Measurements from ENCODE around the gene MRGPRX4. TPM values are rescaled to one million over a fixed set of nuclear protein-coding genes. Genes with fewer than 3 reads are reported as not detected.

The MRGPRX4 gene
- total and polyA plus RNA-seq, 2 of the 4 experiments (the other 2 are of a cell fraction), result 0.05 TPM; not detected in 1

GRCh38 chr11:18204771-18205170 is 32.1 kb downstream of the MRGPRX4 start:
- BruUV-seq (replicated peaks), result no TSS peak
- CTCF ChIA-PET, result no interaction called here
- TF ChIP-seq POLR2A (IDR thresholded peaks at IDR 0.05; ENCODE audit: low read depth, low read length), result no peak
- no peak for TF ChIP-seq BHLHE40 (IDR thresholded peaks at IDR 0.05; ENCODE audit: low read depth, low read length)
- no peak for TF ChIP-seq CEBPB (IDR thresholded peaks at IDR 0.05; ENCODE audit: low read depth, low read length)
- TF ChIP-seq, protein P1, sequence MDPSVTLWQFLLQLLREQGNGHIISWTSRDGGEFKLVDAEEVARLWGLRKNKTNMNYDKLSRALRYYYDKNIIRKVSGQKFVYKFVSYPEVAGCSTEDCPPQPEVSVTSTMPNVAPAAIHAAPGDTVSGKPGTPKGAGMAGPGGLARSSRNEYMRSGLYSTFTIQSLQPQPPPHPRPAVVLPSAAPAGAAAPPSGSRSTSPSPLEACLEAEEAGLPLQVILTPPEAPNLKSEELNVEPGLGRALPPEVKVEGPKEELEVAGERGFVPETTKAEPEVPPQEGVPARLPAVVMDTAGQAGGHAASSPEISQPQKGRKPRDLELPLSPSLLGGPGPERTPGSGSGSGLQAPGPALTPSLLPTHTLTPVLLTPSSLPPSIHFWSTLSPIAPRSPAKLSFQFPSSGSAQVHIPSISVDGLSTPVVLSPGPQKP (IDR thresholded peaks at IDR 0.05; ENCODE audit: borderline replicate concordance, low read depth, low read length), result no peak
- TF ChIP-seq MAZ (IDR thresholded peaks at IDR 0.05; ENCODE audit: borderline replicate concordance, low read depth, low read length), result no peak
- TF ChIP-seq CHD1 (IDR thresholded peaks at IDR 0.05; ENCODE audit: low read depth, low read length), result no peak
- no peak for TF ChIP-seq SMC3 (IDR thresholded peaks at IDR 0.05; ENCODE audit: low read depth, low read length)
- no peak for TF ChIP-seq RAD21 (IDR thresholded peaks at IDR 0.05; ENCODE audit: low read length)
- TF ChIP-seq RFX5 (IDR thresholded peaks at IDR 0.05; ENCODE audit: low read depth, low read length), result no peak
- TF ChIP-seq USF2 (IDR thresholded peaks at IDR 0.05; ENCODE audit: low read depth, low read length), result no peak
- TF ChIP-seq RCOR1 (IDR thresholded peaks at IDR 0.05; ENCODE audit: insufficient replicate concordance, low read length), result no peak
- TF ChIP-seq FOS (IDR thresholded peaks at IDR 0.05; ENCODE audit: low read depth, low read length), result no peak
- no peak for TF ChIP-seq CTCF (conservative IDR thresholded peaks at IDR 0.05; ENCODE audit: low read depth, low read length)
- TF ChIP-seq NFE2L2 (IDR thresholded peaks at IDR 0.05; ENCODE audit: low read depth, low read length), result no peak
- no peak for TF ChIP-seq MXI1 (IDR thresholded peaks at IDR 0.05; ENCODE audit: borderline replicate concordance, low read depth, low read length)

More at GRCh38 chr11:18204771-18205170, 32.1 kb downstream of the MRGPRX4 start:
- dilution Hi-C loops (cut with HindIII; ENCODE audit: low sequenced_read_pairs, unreplicated experiment), result no loop called here
- H3K9ac ChIP-seq (ENCODE audit: low read depth, low read length), result no peak overlapping the region
- H3K4ac ChIP-seq (ENCODE audit: low read depth, low read length), result no peak overlapping the region
- no peak overlapping the region for H2BK120ac ChIP-seq (ENCODE audit: low read depth, low read length)
- ATAC-seq (ENCODE audit: low read depth) (no peak), DNase-seq (no peak)
- no peak overlapping the region for H2AK9ac ChIP-seq (replicated peaks; ENCODE audit: low read depth, low read length, poor library complexity)
- H4K8ac ChIP-seq (ENCODE audit: low read depth in 2 of 2, low read length in 2 of 2), result no peak overlapping the region
- no peak overlapping the region for H2AK5ac ChIP-seq (ENCODE audit: low read depth, low read length)
- no peaks in the 10 kb centered on the region for H3K4me1 ChIP-seq (ENCODE audit: control insufficient read depth, insufficient read depth, low read length)
- no peak overlapping the region for H3K56ac ChIP-seq (ENCODE audit: extremely low read depth, insufficient read depth, low read length)
- no peak overlapping the region for H2BK15ac ChIP-seq (ENCODE audit: low read depth, low read length)
- no peak overlapping the region for H3K23ac ChIP-seq (ENCODE audit: low read depth, low read length)
- H3K27ac ChIP-seq (ENCODE audit: insufficient read depth, low read length), result no peak overlapping the region
- POLR2A ChIA-PET (ENCODE audit: unreplicated experiment), result no interaction called here
- H3K9me3 ChIP-seq (ENCODE audit: control insufficient read depth, insufficient read depth, low read length), result no peaks in the 10 kb centered on the region
- H3K18ac ChIP-seq (ENCODE audit: low read depth, low read length), result no peak overlapping the region
- no peak overlapping the region for H4K91ac ChIP-seq (ENCODE audit: insufficient read depth, low read depth, low read length)
- no peak overlapping the region for H3K4me3 ChIP-seq (ENCODE audit: insufficient read depth, low read depth, low read length)
- H4K20me1 ChIP-seq (ENCODE audit: insufficient read depth, low read length), result no peaks in the 10 kb centered on the region
- no peak overlapping the region for H2BK20ac ChIP-seq (ENCODE audit: low read depth, low read length)
- H3K36me3 ChIP-seq (ENCODE audit: control insufficient read depth, insufficient read depth, low read length), result no peaks in the 10 kb centered on the region
- H3K4me2 ChIP-seq (ENCODE audit: low read depth, low read length), result no peak overlapping the region
- H2AFZ ChIP-seq (replicated peaks; ENCODE audit: low read length, poor library complexity), result no peak overlapping the region
- no peaks in the 10 kb centered on the region for H3K9me1 ChIP-seq (ENCODE audit: insufficient read depth, low read length)
- intact Hi-C loops (cut with micrococcal nuclease), result loop anchor here (5.0 kb wide), 1 partner anchor 212 kb away; no protein-coding TSS in a partner anchor
- H3K27me3 ChIP-seq (ENCODE audit: control insufficient read depth, insufficient read depth, low read length), result peaks cover 4% of the 10 kb centered on the region
- no peaks in the 10 kb centered on the region for H3K79me1 ChIP-seq (ENCODE audit: low read depth in 1 of 2, low read length in 2 of 2)
- in situ Hi-C loops (cut with MboI; ENCODE audit: low sequenced_read_pairs), result no loop called here
- no peak overlapping the region for H4K5ac ChIP-seq (ENCODE audit: low read depth, low read length)
- H3K14ac ChIP-seq (replicated peaks; ENCODE audit: low read depth, low read length), result no peak overlapping the region
- H2BK5ac ChIP-seq (ENCODE audit: low read depth, low read length, poor library complexity, severe bottlenecking), result no peak overlapping the region
